NCI-H82 treated with DMSO at 0.1 percent for 48 hours (cell line): ENCODE results near the gene ELK1.
"Not testable (repeated sequence)": the region's sequence is repeated elsewhere in the genome, so short reads cannot be mapped to it uniquely, and the experiment has no call there.

Experiments
- DNase-seq: peaks from one replicate; lab custom pipeline; 2025; ENCODE audit not compliant: unreplicated experiment; lab: John Stamatoyannopoulos, UW

ELK1 gene

DNA sequence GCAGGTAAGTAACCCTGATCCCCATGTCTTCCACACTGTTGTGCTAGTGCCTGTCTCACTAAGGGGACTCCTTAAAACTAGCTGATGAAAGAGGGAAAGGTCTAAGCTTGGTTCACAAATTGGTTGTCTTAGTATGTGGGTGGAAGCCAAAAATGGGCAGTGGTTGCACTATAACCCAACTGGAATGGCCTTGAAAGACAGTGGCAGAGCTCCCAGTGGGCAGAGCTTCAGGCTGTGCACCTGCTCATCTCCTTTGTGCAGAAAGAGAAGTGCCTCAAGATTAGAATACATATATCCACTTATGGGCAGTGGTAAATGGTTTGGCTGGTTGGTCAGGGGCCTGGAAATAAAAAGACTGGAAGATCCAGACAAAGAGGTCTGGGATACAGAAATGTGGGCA lies 37.9 kb downstream of the ELK1 start:
- no peak for DNase-seq

DNA sequence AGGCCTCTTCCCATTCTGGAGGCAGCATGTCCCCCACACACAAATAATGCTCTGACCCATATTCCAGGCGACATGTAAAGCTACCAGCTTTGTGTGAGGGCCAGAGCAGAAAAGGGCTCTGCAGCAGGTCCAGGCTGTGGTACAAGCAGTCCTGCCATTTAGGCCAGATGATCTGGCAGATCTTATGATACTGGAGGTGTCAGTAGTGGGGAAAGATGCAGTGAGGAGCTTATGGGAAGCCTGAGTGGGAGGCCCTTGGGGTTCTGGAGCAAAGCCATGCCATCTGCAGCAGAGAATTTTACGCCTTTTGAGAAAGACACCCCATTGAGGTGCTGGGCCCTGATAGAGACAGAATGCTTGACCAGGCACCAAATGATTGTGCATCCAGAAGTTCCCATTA lies 38.4 kb downstream of the ELK1 start:
- DNase-seq, result no peak

GRCh38 chrX:47611489-47611888 lies 38.9 kb downstream of the ELK1 start:
- DNase-seq, result no peak

- no peak for DNase-seq
Observed at GRCh38 chrX:47610511-47610910, 39.9 kb downstream of the ELK1 start.

DNA sequence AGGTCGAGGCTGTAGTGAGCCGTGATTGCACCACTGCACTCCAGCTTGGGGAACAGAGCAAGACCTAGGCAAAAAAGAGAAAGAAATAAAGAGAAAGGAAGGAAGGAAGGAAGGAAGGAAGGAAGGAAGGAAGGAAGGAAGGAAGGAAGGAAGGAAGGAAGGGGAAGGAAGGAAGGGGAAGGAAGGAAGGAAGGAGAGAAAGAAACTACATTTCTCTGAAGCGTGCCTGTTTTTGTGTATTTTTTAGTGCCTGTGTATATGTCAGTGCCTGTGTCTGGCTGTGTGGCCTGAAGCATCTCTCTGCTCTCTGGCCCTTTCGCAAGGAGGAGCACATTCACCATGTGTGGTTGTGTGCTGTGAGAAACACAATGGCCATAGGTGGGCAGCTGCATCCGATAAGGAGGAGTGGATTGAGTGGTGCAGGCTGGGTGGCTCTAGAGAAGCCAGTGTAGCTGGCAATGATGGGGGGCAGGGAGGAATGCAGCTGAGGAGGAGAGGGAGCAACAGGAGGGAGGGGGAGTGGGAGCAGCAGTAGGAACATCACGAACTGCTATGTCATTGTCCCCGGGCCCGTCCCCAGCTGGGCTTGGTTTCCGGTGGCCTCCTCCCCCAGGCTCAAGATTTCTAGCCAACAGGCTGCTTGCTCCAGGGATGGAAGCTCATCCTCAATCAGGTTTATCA lies 42.1 kb downstream of the ELK1 start:
- DNase-seq, result no peak

GRCh38 chrX:47607091-47607490 lies 43.3 kb downstream of the ELK1 start:
- no peak for DNase-seq

- DNase-seq, result no peak
Observed at GRCh38 chrX:47605024-47605423, 45.3 kb downstream of the ELK1 start.

GRCh38 chrX:47603125-47603524 lies 47.2 kb downstream of the ELK1 start:
- not testable (repeated sequence) for DNase-seq

DNA sequence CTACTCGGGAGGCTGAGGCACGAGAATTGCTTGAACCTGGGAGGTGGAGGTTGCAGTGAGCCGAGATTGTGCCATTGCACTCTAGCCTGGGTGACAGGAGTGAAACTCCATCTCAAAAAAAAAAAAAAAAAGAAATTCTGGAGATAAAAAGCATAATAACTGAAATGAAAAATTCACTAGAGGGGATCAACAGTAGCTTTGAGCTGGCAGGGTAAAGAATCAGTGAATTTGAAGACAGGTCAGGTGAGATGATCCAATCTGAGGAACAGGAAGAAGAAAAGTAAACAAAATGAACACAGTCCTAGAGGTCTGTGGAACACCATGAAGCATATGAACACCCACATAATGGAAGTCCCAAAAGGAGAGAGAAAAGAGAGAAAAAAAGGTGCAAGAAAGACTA lies 53.1 kb downstream of the ELK1 start:
- DNase-seq, result no peak

DNA sequence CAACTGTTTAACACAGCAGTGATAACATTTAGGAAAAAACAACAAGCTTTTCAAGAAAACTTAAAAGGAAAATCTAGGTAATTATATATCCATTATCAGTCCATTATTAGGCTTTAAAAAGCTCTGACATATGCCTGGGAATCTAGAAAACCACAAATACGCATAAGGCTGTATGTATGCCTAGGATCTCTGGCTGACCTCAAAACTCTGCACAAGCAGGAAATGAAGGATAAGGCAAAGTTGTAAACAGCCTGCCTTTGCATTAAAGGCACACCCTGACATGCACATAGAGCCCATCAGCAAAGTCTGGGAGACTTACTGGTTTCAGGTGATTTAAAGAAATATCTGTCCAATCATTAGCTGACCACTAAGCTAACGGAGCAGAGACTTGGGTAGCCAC lies 54.1 kb downstream of the ELK1 start:
- DNase-seq, result no peak

- DNase-seq, result no peak
Observed at GRCh38 chrX:47595716-47596251, 54.6 kb downstream of the ELK1 start.

DNA sequence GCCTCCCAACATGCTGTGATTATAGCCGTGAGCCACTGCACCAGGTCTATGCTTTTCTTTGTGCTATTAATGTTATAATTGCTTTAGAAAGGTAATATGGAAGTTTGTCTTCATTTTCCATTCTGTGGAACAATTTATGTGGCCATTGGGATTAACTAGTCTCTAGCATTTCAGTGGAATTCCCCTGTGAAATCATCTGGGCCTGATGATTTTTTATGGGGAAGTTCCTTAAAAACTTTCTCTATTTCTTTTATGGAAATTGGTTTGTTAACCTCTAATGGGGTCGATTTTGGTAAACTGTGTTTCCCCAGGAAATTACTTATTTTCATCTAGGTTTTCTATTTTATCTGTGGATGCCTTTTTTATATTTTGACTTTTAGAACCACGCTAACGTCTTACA lies 56.8 kb downstream of the ELK1 start:
- DNase-seq, result no peak

GRCh38 chrX:47590984-47591383 lies 59.4 kb downstream of the ELK1 start:
- DNase-seq, result no peak

DNA sequence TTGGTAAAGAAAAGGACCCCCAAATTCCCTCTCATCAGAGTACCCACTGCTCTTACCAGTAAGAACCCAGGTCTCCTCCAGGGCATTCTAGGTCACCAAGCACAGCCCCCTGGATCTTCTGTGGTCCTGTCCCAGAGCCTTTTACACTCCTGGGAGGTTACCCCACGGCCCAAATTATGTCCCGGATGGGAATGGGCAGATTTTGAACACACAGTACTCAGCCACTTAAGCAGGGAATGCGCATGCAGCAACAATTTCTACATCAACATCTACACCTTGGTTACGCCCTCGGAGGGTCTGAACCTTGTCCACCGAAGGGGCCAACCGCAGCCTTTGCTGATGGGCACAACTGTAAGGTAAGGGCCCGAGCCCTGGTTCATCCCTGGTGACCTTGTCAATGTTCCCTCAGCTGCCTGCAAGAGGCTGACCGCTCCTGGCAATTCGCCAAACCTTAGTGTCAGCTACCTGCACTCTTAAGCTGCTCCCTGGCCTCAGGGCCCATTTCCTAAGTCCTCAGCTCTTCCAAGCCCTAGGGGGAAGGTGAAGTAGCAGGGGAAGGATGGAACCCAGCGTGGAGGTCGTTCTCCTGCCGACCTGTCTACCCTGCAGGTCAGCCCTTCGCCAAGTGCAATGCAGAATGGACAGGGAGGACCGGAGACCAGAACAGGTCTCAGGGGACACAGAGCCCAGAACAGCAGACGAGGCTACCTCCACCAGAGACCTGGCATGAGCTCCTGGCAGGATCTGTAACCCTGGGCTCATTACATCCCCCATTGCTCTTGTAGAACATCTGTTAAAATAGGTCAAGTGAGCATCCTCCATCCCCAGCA lies 62.2 kb downstream of the ELK1 start:
- DNase-seq, result no peak

- DNase-seq, result no peak
Observed at GRCh38 chrX:47587091-47587891, 63.1 kb downstream of the ELK1 start.

DNA sequence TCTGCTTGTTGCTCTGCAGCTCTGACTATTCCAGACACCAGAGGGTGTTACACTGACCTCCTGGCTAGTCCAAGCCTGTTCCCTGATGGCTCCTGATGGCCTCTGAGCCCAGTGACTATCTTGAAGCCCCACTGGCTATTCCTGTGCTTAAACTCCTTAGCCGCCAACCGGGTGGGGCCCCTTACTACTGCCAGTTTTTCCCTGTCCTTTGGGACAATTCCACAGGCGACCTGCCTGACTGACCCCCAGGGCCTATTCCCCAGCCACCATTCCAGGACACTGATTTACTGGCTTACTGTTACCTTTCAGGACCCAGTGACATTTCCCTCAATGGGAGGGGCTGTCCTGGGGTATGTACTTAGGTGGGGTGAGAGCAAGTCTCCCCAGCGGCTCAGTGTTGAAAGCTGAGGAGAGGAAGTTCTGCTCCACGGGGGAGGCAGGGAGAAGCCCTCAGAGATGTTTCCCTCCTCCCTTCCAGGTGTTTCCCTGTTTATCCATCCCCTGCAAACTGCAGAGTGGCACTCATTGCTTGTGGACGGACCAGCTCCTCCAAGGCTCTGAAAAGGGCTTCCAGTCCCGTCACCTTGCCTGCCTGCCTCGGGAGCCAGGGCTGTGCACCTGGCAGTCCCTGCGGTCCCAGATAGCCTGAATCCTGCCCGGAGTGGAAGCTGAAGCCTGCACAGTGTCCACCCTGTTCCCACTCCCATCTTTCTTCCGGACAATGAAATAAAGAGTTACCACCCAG lies 64.1 kb downstream of the ELK1 start:
- no peak for DNase-seq
